ENCODE measurements around the gene COA6.

The COA6 gene

GRCh38 chr1:234373064-234373958 is at the start of gene COA6:
TSS of gene COA6 (plus strand) at chr1:234373456. CDS start at chr1:234373467, 11 bp downstream.
- no peak for TF ChIP-seq CTCF (IDR thresholded peaks at IDR 0.05)
- peak within 1 kb of the TSS; percentile 97 for H3K4me3 ChIP-seq
- H3K27ac ChIP-seq: peak within 1 kb of the TSS; percentile 92 to 95
- DNase-seq (ENCODE audit: low spot score): peak; percentile 95

GRCh38 chr1:234324821-234325220 is 48.4 kb upstream of the COA6 start:
- H3K27ac ChIP-seq: no peak overlapping the region
- DNase-seq (ENCODE audit: low spot score): no peak
- no peak for TF ChIP-seq CTCF (IDR thresholded peaks at IDR 0.05)
- H3K4me3 ChIP-seq: no peak overlapping the region

GRCh38 chr1:234325878-234326496 is 47.3 kb upstream of the COA6 start:
- TF ChIP-seq CTCF (IDR thresholded peaks at IDR 0.05): no peak
- H3K4me3 ChIP-seq: peak overlapping the region; percentile 39
- H3K27ac ChIP-seq: no peak overlapping the region
- DNase-seq (ENCODE audit: low spot score): no peak

DNA sequence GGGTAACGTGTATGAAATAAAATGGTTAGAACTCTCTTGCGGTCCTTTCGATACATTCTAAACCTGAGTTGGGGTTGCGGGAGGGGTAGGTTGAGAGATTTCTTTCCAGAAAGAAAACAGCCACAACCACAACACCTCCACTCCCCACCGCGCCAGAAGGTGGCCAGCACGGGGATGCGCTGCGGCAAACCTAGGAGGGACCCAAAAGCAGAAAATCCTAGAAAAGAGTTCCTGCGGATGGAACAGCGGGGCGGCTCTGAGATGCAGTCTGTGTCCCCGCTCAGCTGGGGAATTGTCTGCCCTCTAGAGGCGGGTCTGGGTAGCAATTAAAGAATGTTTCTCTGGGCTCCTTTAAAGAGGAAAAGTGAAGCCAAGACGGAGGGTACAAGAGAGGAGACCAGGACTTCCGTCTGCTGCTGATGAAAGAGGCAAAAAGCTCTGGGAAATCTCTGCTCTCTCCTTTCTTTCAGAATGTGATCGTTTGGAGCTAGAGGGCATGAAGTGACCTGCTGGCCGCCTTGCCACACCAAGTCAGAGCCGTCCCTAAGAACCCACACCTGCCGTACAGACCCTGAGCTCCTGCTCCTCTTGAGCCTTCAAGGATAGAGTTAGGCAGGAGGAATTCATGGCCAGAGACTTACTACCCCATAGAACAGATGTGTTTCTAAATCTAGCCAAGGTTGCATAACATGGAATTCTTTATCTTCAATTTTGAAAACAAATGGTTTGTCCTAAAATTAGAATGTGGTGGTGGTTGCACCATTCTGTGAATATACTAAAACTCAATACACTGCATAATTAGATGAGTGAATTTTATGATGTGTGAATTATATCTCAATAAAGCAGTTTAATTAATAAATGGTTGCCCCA is 46.5 kb upstream of the COA6 start:
- no peak overlapping the region for H3K27ac ChIP-seq
- TF ChIP-seq CTCF (IDR thresholded peaks at IDR 0.05): peak; percentile 57
- H3K4me3 ChIP-seq: peak overlapping the region; percentile 39
- DNase-seq (ENCODE audit: low spot score): no peak

DNA sequence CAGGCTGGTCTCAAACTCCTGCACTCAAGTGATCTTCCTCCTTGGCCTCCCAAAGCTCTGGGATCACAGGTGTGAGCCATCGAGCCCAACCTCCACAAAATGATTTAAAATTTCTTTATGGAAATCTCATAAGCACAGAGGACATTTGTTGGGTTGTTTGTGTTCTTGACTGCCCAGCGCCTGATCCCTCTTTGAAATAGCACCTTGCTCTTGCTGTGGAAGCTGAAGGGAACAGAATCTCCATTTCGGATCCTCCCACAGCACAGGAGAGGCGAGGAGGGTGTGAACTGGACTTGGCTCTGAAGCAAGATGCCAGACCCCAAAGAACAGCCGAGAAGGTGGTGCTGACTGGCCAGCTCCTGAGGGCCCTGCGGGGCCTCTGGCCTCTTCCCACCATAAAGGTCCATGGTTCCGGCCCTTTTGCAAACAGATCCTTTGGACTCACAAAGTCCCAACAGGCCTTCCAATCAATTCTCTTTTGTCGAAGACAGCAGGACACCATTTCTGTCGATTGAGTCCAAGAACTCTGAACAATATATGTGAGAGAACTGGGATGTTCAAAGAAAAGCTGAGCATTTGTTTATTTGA is 45.6 kb upstream of the COA6 start:
- TF ChIP-seq CTCF (IDR thresholded peaks at IDR 0.05): no peak
- Histone ChIP-seq H3K4me3 (no peak overlapping the region), H3K27ac (no peak overlapping the region)
- DNase-seq (ENCODE audit: low spot score): no peak

- no peak for TF ChIP-seq CTCF (IDR thresholded peaks at IDR 0.05)
- Histone ChIP-seq H3K27ac (no peak overlapping the region), H3K4me3 (no peak overlapping the region)
- DNase-seq (ENCODE audit: low spot score): no peak
These were observed 42.4 kb upstream of the COA6 start for GRCh38 chr1:234330843-234331215.

Measured in coronary artery (tissue), 2 donors.